Endothelial cell of umbilical vein (primary cell): ENCODE data around the gene CCZ1.
"Not testable (repeated sequence)": the region's sequence is repeated elsewhere in the genome, so short reads cannot be mapped to it uniquely, and the experiment has no call there.

ENCODE experiments used
- CTCF ChIP-seq, 2 donors: IDR thresholded peaks; 1 replicate in 1 of 2; 2 replicates in 1 of 2; pipeline ENCODE4 v1.5.1; 2011; ENCODE audit warnings: low read length in 2 of 2, mild to moderate bottlenecking in 2 of 2, moderate library complexity in 2 of 2, control low read depth in 1 of 2, inconsistent platforms in 1 of 2, low read depth in 1 of 2; ENCODE audit not compliant: insufficient read depth in 1 of 2; ENCODE audit errors: extremely low read depth in 1 of 2
- EZH2 ChIP-seq: IDR thresholded peaks from 2 replicates; pipeline ENCODE4 v1.6.1; 2012; ENCODE audit warnings: borderline replicate concordance, low read depth, mild to moderate bottlenecking, moderate library complexity, low read length, inconsistent platforms; ENCODE audit not compliant: severe bottlenecking
- MAX ChIP-seq: IDR thresholded peaks from 2 replicates; pipeline ENCODE4 v1.6.1; 2011; ENCODE audit not compliant: insufficient read depth, insufficient read length
- MYC ChIP-seq: IDR thresholded peaks from one replicate; pipeline ENCODE4 v1.6.1; 2011; ENCODE audit warnings: mild to moderate bottlenecking, low read depth, low read length
- POLR2AphosphoS5 ChIP-seq: IDR thresholded peaks from 2 replicates; pipeline ENCODE4 v1.6.1; 2012; ENCODE audit warnings: low read depth, mild to moderate bottlenecking, control low read depth, low read length, moderate library complexity; ENCODE audit not compliant: insufficient read depth

DNA sequence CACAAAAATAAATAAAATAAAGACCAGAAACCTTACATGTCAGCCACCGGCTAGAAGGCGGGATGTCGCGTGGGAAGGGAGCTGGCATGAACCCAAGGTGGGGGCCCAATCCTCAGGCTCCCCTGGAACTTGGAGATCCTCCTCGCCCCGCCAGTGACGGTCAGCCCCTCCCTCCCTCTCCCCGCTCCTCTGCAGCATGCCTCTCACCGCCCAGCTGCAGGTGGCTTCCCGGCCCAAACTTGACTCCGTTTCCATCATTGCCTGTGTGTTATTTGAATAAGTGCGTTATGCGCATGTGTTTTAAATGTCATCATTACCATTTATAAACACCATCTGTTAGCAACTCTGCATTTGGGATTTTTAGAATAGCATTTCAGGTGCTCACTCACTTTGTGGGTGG, 64.7 kb downstream of the CCZ1 start:
- TF ChIP-seq CTCF (IDR thresholded peaks at IDR 0.05; ENCODE audit: extremely low read depth in 1 of 2, insufficient read depth in 1 of 2, low read depth in 1 of 2, low read length in 2 of 2); MAX; POLR2AphosphoS5; MYC; EZH2: not testable (repeated sequence)
